ENCODE data around the gene FAM162A.
"Not testable (repeated sequence)": the region's sequence is repeated elsewhere in the genome, so short reads cannot be mapped to it uniquely, and the experiment has no call there.

Gene FAM162A

GRCh38 chr3:122427857-122428471, 44.0 kb downstream of the FAM162A start:
- no peak for DNase-seq

GRCh38 chr3:122430371-122430770, 46.4 kb downstream of the FAM162A start:
- DNase-seq, result no peak

- no peak for DNase-seq
Measured at GRCh38 chr3:122435950-122436349, 52.0 kb downstream of the FAM162A start.

- DNase-seq, result no peak
Measured at GRCh38 chr3:122443090-122443489, 59.1 kb downstream of the FAM162A start.

- not testable (repeated sequence) for DNase-seq
Measured at GRCh38 chr3:122443762-122444490, 59.9 kb downstream of the FAM162A start.

- not testable (repeated sequence) for DNase-seq
Measured at GRCh38 chr3:122444491-122444887, 60.5 kb downstream of the FAM162A start.

- not testable (repeated sequence) for DNase-seq
Measured at GRCh38 chr3:122448218-122448617, 64.2 kb downstream of the FAM162A start.

GRCh38 chr3:122451371-122451770, 67.4 kb downstream of the FAM162A start:
- no peak for DNase-seq

- no peak for DNase-seq
Measured at GRCh38 chr3:122456074-122456473, 72.1 kb downstream of the FAM162A start.

- DNase-seq, result no peak
Measured at GRCh38 chr3:122457706-122458105, 73.7 kb downstream of the FAM162A start.

- no peak for DNase-seq
Measured at GRCh38 chr3:122458992-122459391, 75.0 kb downstream of the FAM162A start.

- DNase-seq, result no peak
Measured at GRCh38 chr3:122461806-122462205, 77.8 kb downstream of the FAM162A start.

Measured in activated gamma-delta T cell treated with Interleukin-2 at 50 U/mL for 16 hours (primary cell).